Prostate gland (tissue), 2 donors: ENCODE results near the gene ASPN.

Experiments
- CTCF ChIP-seq, 4 experiments: fragments of 200-600 bp in 2 of 4; fragments of 450-650 bp in 2 of 4; sonication (generic) in 2 of 4; IDR thresholded peaks; 1 replicate in 3 of 4; 2 replicates in 1 of 4; pipeline ENCODE4 v1.5.1; 2016 to 2019; ENCODE audit warnings: antibody characterized with exemption in 4 of 4, mild to moderate bottlenecking in 2 of 4, moderate library complexity in 2 of 4
- POLR2A ChIP-seq: fragments of 450-650 bp; IDR thresholded peaks from one replicate; pipeline ENCODE4 v1.6.1; 2016; ENCODE audit warnings: antibody characterized with exemption, mild to moderate bottlenecking
- POLR2AphosphoS5 ChIP-seq: sonication (generic); formaldehyde crosslinking; IDR thresholded peaks from one replicate; pipeline ENCODE4 v1.6.1; 2017; ENCODE audit warnings: antibody characterized with exemption

- TF ChIP-seq POLR2A (no peak), POLR2AphosphoS5 (peak; percentile 16), CTCF (IDR thresholded peaks at IDR 0.05) (no peak)
Measured at GRCh38 chr9:92432350-92432749, 50.0 kb downstream of the ASPN start.
